H1 (cell line): ENCODE data around the gene MYCBP2. TPM values are rescaled to one million over a fixed set of nuclear protein-coding genes. Genes with fewer than 3 reads are reported as not detected.

Experiments
- CTCF ChIA-PET: fragments of 300-600 bp; sonication (Branson Sonifier 250); formaldehyde crosslinking; loops from one replicate; lab custom pipeline; 2021; ENCODE audit not compliant: partially characterized antibody; lab: Charles Lee
- POLR2A ChIA-PET: fragments of 300-600 bp; sonication (Branson Sonifier 250); formaldehyde crosslinking; loops from one replicate; lab custom pipeline; 2021; ENCODE audit warnings: inconsistent platforms; ENCODE audit not compliant: partially characterized antibody; lab: Charles Lee
- DNase-seq, 2 experiments: peaks; one replicate each; pipeline versions ENCODE4 v3.0.0 to v3.0.0-alpha.2; 2010 to 2022; ENCODE audit warnings: low spot score in 2 of 2, low read depth in 1 of 2, mixed read lengths in 1 of 2
- FAIRE-seq: peaks from 2 replicates; lab custom pipeline; 2011; peaks lifted over from hg19 to GRCh38; lab: Jason Lieb, UNC
- H2AFZ ChIP-seq: 2 replicates; pipeline ENCODE4 v1.8.1; 2012; ENCODE audit warnings: low read length, inconsistent platforms
- H2AK5ac ChIP-seq: 2 replicates; pipeline ENCODE4 v1.6.1; 2013; ENCODE audit warnings: low read depth, low read length
- H2BK120ac ChIP-seq: replicated peaks from 2 replicates; pipeline ENCODE3; 2013; ENCODE audit warnings: low read depth, low read length, inconsistent platforms
- H2BK12ac ChIP-seq: 2 replicates; pipeline ENCODE4 v1.6.1; 2013; ENCODE audit warnings: low read depth, low read length
- H2BK15ac ChIP-seq: 2 replicates; pipeline ENCODE4 v1.6.1; 2013; ENCODE audit warnings: low read length
- H2BK20ac ChIP-seq: 2 replicates; pipeline ENCODE4 v1.6.1; 2013; ENCODE audit warnings: low read length
- H2BK5ac ChIP-seq: 2 replicates; pipeline ENCODE4 v1.6.1; 2013; ENCODE audit warnings: low read depth, low read length
- H3K14ac ChIP-seq: 2 replicates; pipeline ENCODE4 v1.6.1; 2013; ENCODE audit warnings: inconsistent platforms; ENCODE audit not compliant: insufficient read length
- H3K18ac ChIP-seq: 2 replicates; pipeline ENCODE4 v1.6.1; 2013; ENCODE audit warnings: low read length; ENCODE audit errors: extremely low read depth
- H3K23ac ChIP-seq: 2 replicates; pipeline ENCODE4 v1.6.1; 2013; ENCODE audit warnings: inconsistent platforms; ENCODE audit not compliant: insufficient read length
- H3K23me2 ChIP-seq: 2 replicates; pipeline ENCODE4 v1.6.1; 2013; ENCODE audit warnings: low read depth, low read length
- H3K27ac ChIP-seq: 2 replicates; pipeline ENCODE4 v1.6.1; 2011; ENCODE audit warnings: low read depth, low read length, inconsistent platforms
- H3K27me3 ChIP-seq, 4 experiments: replicated peaks in 1 of 4; 1 replicate in 1 of 4; 2 replicates in 3 of 4; pipeline versions ENCODE4 v1.6.1 to v1.8.1; 2011 to 2013; ENCODE audit warnings: low read length in 3 of 4, mild to moderate bottlenecking in 3 of 4, inconsistent platforms in 2 of 4, mixed read lengths in 2 of 4, moderate library complexity in 1 of 4; ENCODE audit not compliant: control insufficient read depth in 3 of 4, insufficient read depth in 3 of 4; ENCODE audit errors: extremely low read depth in 1 of 4
- H3K36me3 ChIP-seq, 4 experiments: 2 replicates each; pipeline versions ENCODE4 v1.6.1 to v1.8.1; 2011 to 2013; ENCODE audit warnings: mild to moderate bottlenecking in 4 of 4, low read length in 3 of 4, moderate library complexity in 2 of 4, control low read depth in 1 of 4, inconsistent platforms in 1 of 4; ENCODE audit not compliant: insufficient read depth in 4 of 4, control insufficient read depth in 2 of 4
- H3K4ac ChIP-seq: replicated peaks from 2 replicates; pipeline ENCODE3; 2013; ENCODE audit warnings: low read length, low read depth, mixed read lengths, inconsistent platforms; ENCODE audit not compliant: insufficient read length
- H3K4me1 ChIP-seq, 4 experiments: replicated peaks in 1 of 4; 1 replicate in 1 of 4; 2 replicates in 3 of 4; pipeline versions ENCODE4 v1.6.1 to v1.8.1; 2011 to 2013; ENCODE audit warnings: low read length in 3 of 4, inconsistent platforms in 2 of 4, mixed read lengths in 1 of 4; ENCODE audit not compliant: insufficient read depth in 4 of 4, control insufficient read depth in 3 of 4
- H3K4me2 ChIP-seq, 2 experiments: 2 replicates each; pipeline versions ENCODE4 v1.6.1 to v1.8.1; 2011 to 2013; ENCODE audit warnings: low read depth in 2 of 2, low read length in 2 of 2, control low read depth in 1 of 2, inconsistent platforms in 1 of 2, mild to moderate bottlenecking in 1 of 2; ENCODE audit not compliant: insufficient read depth in 1 of 2
- H3K4me3 ChIP-seq, 4 experiments: fragments of 200-600, 300-600 bp in 1 of 4; sonication (generic), shearing (Covaris generic), sonication (Bioruptor Twin) in 1 of 4; 2 replicates each; pipeline versions ENCODE4 v1.5.1 to v1.8.1; 2011 to 2016; ENCODE audit warnings: low read length in 4 of 4, low read depth in 3 of 4, control low read depth in 2 of 4, inconsistent platforms in 2 of 4, mild to moderate bottlenecking in 2 of 4, mixed read lengths in 1 of 4, moderate library complexity in 1 of 4; ENCODE audit not compliant: insufficient read depth in 2 of 4; ENCODE audit errors: extremely low read depth in 1 of 4
- H3K56ac ChIP-seq: replicated peaks from 2 replicates; pipeline ENCODE3; 2013; ENCODE audit warnings: low read depth, mild to moderate bottlenecking, mixed read lengths, low read length, inconsistent platforms; ENCODE audit not compliant: insufficient read length
- H3K79me1 ChIP-seq: 2 replicates; pipeline ENCODE4 v1.6.1; 2013; ENCODE audit warnings: low read depth, low read length, control low read depth
- H3K79me2 ChIP-seq, 2 experiments: 2 replicates each; pipeline versions ENCODE4 v1.6.1 to v1.8.1; 2012 to 2013; ENCODE audit warnings: low read length in 2 of 2, mild to moderate bottlenecking in 2 of 2, inconsistent platforms in 1 of 2; ENCODE audit not compliant: insufficient read depth in 2 of 2, control insufficient read depth in 1 of 2
- H3K9ac ChIP-seq, 4 experiments: replicated peaks in 1 of 4; 1 replicate in 1 of 4; 2 replicates in 3 of 4; pipeline versions ENCODE4 v1.6.1 to v1.8.1; 2011 to 2013; ENCODE audit warnings: low read depth in 3 of 4, low read length in 3 of 4, control low read depth in 2 of 4, mild to moderate bottlenecking in 2 of 4, moderate library complexity in 2 of 4, inconsistent platforms in 1 of 4; ENCODE audit errors: extremely low read depth in 1 of 4
- H3K9me3 ChIP-seq, 2 experiments: 2 replicates each; pipeline versions ENCODE4 v1.6.1 to v1.8.1; 2012 to 2013; ENCODE audit warnings: mild to moderate bottlenecking in 2 of 2, moderate library complexity in 2 of 2, control low read depth in 1 of 2, inconsistent platforms in 1 of 2, low read depth in 1 of 2, low read length in 1 of 2, mixed read lengths in 1 of 2; ENCODE audit not compliant: insufficient read depth in 2 of 2
- H4K20me1 ChIP-seq, 2 experiments: replicated peaks in 1 of 2; 2 replicates each; pipeline versions ENCODE3 to v1.8.1; 2011 to 2013; ENCODE audit warnings: inconsistent platforms in 2 of 2, low read length in 2 of 2, mild to moderate bottlenecking in 1 of 2; ENCODE audit not compliant: insufficient read depth in 2 of 2, control insufficient read depth in 1 of 2
- H4K5ac ChIP-seq: 2 replicates; pipeline ENCODE4 v1.6.1; 2013; ENCODE audit warnings: low read length, low read depth, mixed read lengths, inconsistent platforms; ENCODE audit not compliant: insufficient read length
- H4K8ac ChIP-seq: 2 replicates; pipeline ENCODE4 v1.8.0; 2013; ENCODE audit warnings: mild to moderate bottlenecking, moderate library complexity, low read length, inconsistent platforms; ENCODE audit not compliant: insufficient read depth; ENCODE audit errors: extremely low read depth
- H4K91ac ChIP-seq: replicated peaks from 2 replicates; pipeline ENCODE3; 2013; ENCODE audit warnings: low read length, mixed read lengths, inconsistent platforms; ENCODE audit not compliant: insufficient read length
- KDM1A ChIP-seq: fragments of 200-600, 300-600 bp; sonication (generic); IDR thresholded peaks from 2 replicates; pipeline ENCODE4 v1.7.1; 2016; ENCODE audit warnings: mild to moderate bottlenecking, low read length, borderline replicate concordance
- WGBS, 2 experiments: shearing (Covaris generic) in 1 of 2; methylation state at CpG; one replicate each; pipeline versions ENCODE4 v1.1.6 to v1.1.7; 2013 to 2015; ENCODE audit warnings: low lambda C conversion rate in 2 of 2, mixed read lengths in 2 of 2, inconsistent platforms in 1 of 2, low coverage in 1 of 2, missing lambda C conversion rate in 1 of 2; ENCODE audit not compliant: insufficient replicate concordance in 2 of 2, insufficient coverage in 1 of 2, insufficient read length in 1 of 2; ENCODE audit errors: extremely low coverage in 1 of 2, missing lambda C conversion rate in 1 of 2; 5-methylcytosine and 5-hydroxymethylcytosine counted together
- polyA plus RNA-seq, 7 experiments: library from polyadenylated mRNA; depleted of rRNA in 3 of 7; stranded (reverse) in 5 of 7; unstranded in 2 of 7; fragments of >200 nt in 5 of 7; fragments of 200-250 nt in 2 of 7; gene quantifications; 1 replicate in 5 of 7; 2 replicates in 1 of 7; 4 replicates in 1 of 7; pipeline versions ENCODE4 v1.2.1 to v1.2.3, GENCODE V29; 2011 to 2013; ENCODE audit warnings: missing spikeins in 2 of 7, mixed read lengths in 2 of 7
- total RNA-seq: library from RNA; stranded (reverse); fragmentation: NEBNext Ultra II Directional; extraction: Animal tissue kit (Norgen Biotek cat#: 25700); gene quantifications from 2 replicates; pipeline ENCODE4 v1.2.1, GENCODE V29; 2021

The MYCBP2 gene
- total and polyA plus RNA-seq, 2 of the 8 experiments (the other 6 are each of a cell fraction or from before 2014, with no cell fraction given), result 19.0 to 52.1 TPM

DNA sequence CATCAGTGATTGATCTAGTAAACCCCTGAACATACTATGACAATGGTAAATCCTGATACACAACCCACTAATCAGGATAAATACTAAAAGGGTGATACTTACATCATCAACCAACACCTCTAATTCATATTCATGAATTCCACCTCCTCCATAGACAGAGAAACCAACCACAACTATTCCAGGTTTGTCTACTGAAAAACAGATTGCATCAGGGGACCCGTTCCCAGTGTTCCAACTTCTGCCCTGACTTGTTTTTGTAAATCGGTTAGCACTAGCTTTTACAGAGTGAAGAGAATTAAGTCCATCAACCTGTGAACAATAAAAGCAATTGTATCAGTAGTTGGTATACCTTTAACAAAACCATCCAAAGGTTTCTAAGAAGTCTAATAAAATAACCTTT is 149.2 kb downstream of the MYCBP2 start:
- H3K18ac ChIP-seq, result no peak overlapping the region
- no peak overlapping the region for H2BK5ac ChIP-seq
- WGBS, 2 experiments, result 98% methylated on average over 2 of the region's 2 CpGs; no CpG with 5 or more reads in 1 of the 2 experiments
- H4K5ac ChIP-seq, result no peak overlapping the region
- peaks cover 0 to 26% (median 12%) of the 10 kb centered on the region in 4 experiments; a peak in 7 of 8 replicates for H3K36me3 ChIP-seq
- no peaks in the 10 kb centered on the region for H3K4me1 ChIP-seq
- H2BK20ac ChIP-seq, result no peak overlapping the region
- H3K27me3 ChIP-seq, result no peaks in the 10 kb centered on the region
- no peak overlapping the region for H3K27ac ChIP-seq
- H2BK12ac ChIP-seq, result no peak overlapping the region
- H2AFZ ChIP-seq, result no peak overlapping the region
- H3K4me2 ChIP-seq, result no peak overlapping the region
- no peak overlapping the region for H4K91ac ChIP-seq
- no peak overlapping the region for H3K56ac ChIP-seq
- no peak overlapping the region for H4K8ac ChIP-seq
- H3K23me2 ChIP-seq, result no peaks in the 10 kb centered on the region
- ChIA-PET CTCF (interaction anchor here (0.6 to 0.9 kb wide), 2 partner anchors 192 to 300 kb away, joined by 3 read pairs; no protein-coding TSS in a partner anchor), POLR2A (interaction anchor here (0.6 to 0.9 kb wide), 2 partner anchors 44 to 301 kb away, joined by 3 read pairs; no protein-coding TSS in a partner anchor)
- no peak overlapping the region for H3K9ac ChIP-seq
- H3K79me2 ChIP-seq, result no peaks in the 10 kb centered on the region
- FAIRE-seq (no peak), DNase-seq (no peak)
- H3K4me3 ChIP-seq, result no peak overlapping the region
- H3K9me3 ChIP-seq, result no peaks in the 10 kb centered on the region
- no peak overlapping the region for H3K14ac ChIP-seq
- H3K79me1 ChIP-seq, result no peaks in the 10 kb centered on the region
- no peak overlapping the region for H2AK5ac ChIP-seq
- peaks cover 1 to 4% of the 10 kb centered on the region in 2 experiments for H4K20me1 ChIP-seq
- no peak overlapping the region for H2BK120ac ChIP-seq
- H3K23ac ChIP-seq, result no peak overlapping the region
- no peak overlapping the region for H2BK15ac ChIP-seq
- no peak overlapping the region for H3K4ac ChIP-seq
- no peak for TF ChIP-seq KDM1A
